GM12865 (cell line): ENCODE data around the gene REX1BD.
"Not testable (repeated sequence)": the region's sequence is repeated elsewhere in the genome, so short reads cannot be mapped to it uniquely, and the experiment has no call there.

Experiments used
- DNase-seq: peaks from one replicate; pipeline ENCODE4 v3.0.0; 2010; ENCODE audit warnings: low read depth
- H3K4me3 ChIP-seq: 2 replicates; pipeline ENCODE4 v1.5.1; 2011; ENCODE audit warnings: mild to moderate bottlenecking, low read depth, low read length, control low read depth
- TF ChIP-seq, protein P1 (sequence below): IDR thresholded peaks from 2 replicates; pipeline ENCODE4 v1.5.1; 2011; ENCODE audit warnings: low read length, control low read depth, low read depth, inconsistent platforms; ENCODE audit not compliant: insufficient read depth; ENCODE audit errors: missing control alignments

The REX1BD gene

GRCh38 chr19:18591735-18592385 is 3.3 kb downstream of the REX1BD start:
- no peak overlapping the region for H3K4me3 ChIP-seq
- no peak for DNase-seq
- TF ChIP-seq, protein P1, sequence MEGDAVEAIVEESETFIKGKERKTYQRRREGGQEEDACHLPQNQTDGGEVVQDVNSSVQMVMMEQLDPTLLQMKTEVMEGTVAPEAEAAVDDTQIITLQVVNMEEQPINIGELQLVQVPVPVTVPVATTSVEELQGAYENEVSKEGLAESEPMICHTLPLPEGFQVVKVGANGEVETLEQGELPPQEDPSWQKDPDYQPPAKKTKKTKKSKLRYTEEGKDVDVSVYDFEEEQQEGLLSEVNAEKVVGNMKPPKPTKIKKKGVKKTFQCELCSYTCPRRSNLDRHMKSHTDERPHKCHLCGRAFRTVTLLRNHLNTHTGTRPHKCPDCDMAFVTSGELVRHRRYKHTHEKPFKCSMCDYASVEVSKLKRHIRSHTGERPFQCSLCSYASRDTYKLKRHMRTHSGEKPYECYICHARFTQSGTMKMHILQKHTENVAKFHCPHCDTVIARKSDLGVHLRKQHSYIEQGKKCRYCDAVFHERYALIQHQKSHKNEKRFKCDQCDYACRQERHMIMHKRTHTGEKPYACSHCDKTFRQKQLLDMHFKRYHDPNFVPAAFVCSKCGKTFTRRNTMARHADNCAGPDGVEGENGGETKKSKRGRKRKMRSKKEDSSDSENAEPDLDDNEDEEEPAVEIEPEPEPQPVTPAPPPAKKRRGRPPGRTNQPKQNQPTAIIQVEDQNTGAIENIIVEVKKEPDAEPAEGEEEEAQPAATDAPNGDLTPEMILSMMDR = no peak

- not testable (repeated sequence) for DNase-seq, H3K4me3 ChIP-seq
Measured at GRCh38 chr19:18592732-18593131, 4.1 kb downstream of the REX1BD start.

- DNase-seq = no peak
- TF ChIP-seq, protein P1 = no peak
- H3K4me3 ChIP-seq = peak overlapping the region; percentile 35; the same call in 1 of the 2 replicates
Measured at GRCh38 chr19:18593367-18594095, 4.9 kb downstream of the REX1BD start.

DNA sequence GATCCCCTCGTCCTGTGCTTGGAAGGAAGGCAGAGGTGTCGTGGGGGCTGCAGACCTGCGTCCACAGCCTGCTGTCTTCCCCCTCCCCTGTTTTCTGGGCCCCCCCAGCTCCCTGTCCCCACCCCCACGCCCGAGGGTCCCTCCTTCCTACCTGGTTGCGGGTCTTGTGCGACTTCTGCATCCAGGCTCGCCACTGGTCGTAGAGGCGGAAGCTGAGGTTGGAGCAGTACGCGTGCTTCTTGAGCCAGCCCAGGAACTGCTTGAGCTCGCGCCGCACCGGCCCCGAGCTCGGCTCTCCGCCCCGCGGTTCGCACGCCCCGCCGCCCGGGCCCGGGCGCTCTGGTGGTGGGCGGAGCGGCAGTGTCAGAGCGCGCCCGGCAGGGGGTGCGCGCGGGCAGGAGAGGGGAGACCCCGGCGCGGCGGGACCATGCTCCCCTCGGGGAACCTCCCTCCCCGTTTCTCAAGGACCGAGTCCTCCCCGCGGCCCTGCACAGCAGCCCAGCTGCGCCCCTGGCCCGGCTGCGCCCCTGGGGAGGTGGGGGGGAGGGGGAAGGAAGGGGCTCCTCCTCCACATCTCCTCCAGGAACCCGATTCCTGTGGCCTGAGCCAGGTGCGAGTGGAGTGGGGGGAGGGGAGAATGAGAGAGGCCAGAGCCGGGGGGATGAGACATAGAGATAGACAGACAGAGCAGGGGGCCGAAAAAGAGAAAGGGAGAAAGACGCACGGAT is 5.7 kb downstream of the REX1BD start:
- TF ChIP-seq, protein P1 = peak; percentile 80
- H3K4me3 ChIP-seq = peak overlapping the region; percentile 35
- DNase-seq = peak; percentile 76

DNA sequence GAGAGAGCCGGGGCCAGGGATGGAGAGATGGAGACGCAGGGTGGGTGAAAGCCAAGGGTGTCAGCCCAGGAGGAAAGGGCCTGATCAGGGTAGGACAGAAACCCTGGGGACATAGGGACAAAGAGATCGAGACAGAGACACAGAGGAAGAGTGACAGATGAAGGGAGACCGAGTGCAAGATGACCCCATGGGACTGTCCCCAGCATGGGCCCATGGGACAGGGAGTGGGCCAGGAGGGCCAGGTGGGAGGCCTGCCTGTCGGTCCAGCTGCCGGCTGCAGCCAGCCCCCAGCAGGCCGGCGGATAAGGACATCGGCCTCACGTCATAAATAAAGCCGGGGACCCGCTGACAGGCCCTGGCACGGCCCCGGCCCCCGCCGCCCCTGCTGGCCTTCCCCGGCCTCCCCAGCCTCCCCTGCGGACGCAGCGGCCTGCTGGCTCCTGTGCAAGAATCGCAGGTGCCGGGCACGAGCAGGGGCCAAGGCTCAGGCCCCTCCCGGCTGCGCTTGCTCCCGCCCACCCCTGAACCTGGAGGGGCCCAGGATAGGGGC is 6.3 kb downstream of the REX1BD start:
- peak overlapping the region; percentile 14; the same call in 1 of the 2 replicates for H3K4me3 ChIP-seq
- TF ChIP-seq, protein P1 = no peak
- no peak for DNase-seq

DNA sequence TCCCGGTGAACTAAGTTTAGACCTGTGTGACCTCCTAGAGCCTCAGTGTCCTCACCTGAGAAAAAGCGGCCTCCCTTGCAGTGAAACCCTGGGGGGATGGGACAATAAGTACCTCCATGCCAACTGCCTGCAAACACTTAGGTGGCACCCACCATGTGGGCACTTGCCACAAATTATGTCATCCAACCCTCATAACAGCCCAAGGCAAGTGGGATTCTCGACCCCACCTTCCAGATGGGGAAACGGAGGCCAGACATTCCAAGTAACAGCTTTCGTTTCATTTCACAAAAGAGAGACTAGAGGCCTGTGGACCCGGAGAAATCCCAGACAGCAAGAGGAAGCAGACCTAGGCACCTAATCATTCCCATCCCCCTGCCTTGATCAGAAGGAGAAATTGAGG is 6.9 kb downstream of the REX1BD start:
- H3K4me3 ChIP-seq = no peak overlapping the region
- TF ChIP-seq, protein P1 = no peak
- DNase-seq = no peak

DNA sequence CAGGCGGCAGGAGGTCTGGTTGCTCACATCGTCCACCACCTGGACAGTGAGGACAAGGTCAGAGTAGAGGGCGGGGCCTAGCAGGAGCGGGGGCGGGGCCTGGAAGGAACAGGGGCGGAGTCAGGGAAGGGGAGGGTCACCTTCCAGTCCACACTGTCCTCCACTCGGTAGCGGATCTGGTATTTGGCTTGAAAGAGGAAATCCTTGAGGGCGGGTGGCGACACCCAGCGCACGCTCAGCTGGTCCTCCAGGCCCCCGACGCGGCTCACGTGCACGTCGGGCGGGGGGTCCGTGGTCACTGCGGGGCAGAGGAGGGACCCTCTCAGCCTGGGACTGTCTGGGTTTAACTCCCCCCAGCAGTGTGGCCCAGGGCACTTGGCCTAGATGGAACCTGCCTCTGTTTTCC is 8.2 kb downstream of the REX1BD start:
- DNase-seq = peak; percentile 18
- H3K4me3 ChIP-seq = no peak overlapping the region
- TF ChIP-seq, protein P1 = no peak
